ENCODE data around the gene CER1.
A peak's percentile ranks its signal among the peaks of the same experiment; 100 is the strongest.

The CER1 gene

GRCh38 chr9:14723301-14723700 is 768 bp upstream of the CER1 start:
- Histone ChIP-seq H3K4me1 (ENCODE audit: control insufficient read depth, insufficient read depth, low read length) (peaks cover 18% of the 10 kb centered on the region), H3K27me3 (ENCODE audit: control insufficient read depth, insufficient read depth, low read length, poor library complexity, severe bottlenecking) (peaks cover 73% of the 10 kb centered on the region), H3K36me3 (ENCODE audit: control insufficient read depth, insufficient read depth, low read length) (no peaks in the 10 kb centered on the region), H3K9me3 (ENCODE audit: control insufficient read depth, low read length) (no peaks in the 10 kb centered on the region), H3K27ac (ENCODE audit: insufficient read depth, low read depth, low read length, poor library complexity, severe bottlenecking) (no peak overlapping the region), H3K4me3 (ENCODE audit: insufficient read depth, low read depth, low read length) (no peak overlapping the region)
- WGBS, 2 experiments: 5 to 6% methylated on average over 3 to 4 of the region's 4 CpGs

DNA sequence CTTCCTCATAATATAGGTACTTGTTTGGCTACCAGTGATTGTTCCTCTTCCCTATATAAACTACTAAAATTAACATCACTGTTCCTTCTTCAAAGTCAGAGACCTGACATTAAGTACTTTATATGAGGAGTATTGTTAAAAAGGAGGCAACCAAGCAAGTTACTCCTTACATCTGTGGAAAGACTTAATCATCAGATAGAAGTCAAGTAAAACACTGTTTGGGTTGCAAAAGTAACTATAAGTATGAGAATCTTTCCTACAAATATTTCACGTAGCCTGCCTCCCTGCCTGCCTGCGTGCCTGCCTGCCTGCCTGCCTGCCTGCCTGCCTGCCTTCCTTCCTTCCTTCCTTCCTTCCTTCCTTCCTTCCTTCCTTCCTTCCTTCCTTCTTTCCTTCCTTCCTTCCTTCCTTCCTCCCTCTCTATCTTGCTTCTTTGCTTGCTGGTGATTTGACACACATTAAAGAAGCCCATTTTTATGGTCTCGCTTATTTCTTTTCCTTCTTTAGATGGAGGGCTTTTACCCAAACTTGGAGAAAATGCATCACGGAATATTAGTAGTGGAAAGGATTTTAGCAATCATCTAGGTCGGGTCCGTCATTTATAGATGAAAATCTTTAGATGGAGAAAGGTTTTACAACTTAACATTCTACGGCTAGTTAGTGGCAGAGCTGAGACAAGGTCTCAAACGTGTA is 3.2 kb downstream of the CER1 start:
- no peak overlapping the region for H3K4me3 ChIP-seq (ENCODE audit: insufficient read depth, low read depth, low read length)
- H3K27me3 ChIP-seq (ENCODE audit: control insufficient read depth, insufficient read depth, low read length, poor library complexity, severe bottlenecking): peaks cover 65% of the 10 kb centered on the region
- H3K4me1 ChIP-seq (ENCODE audit: control insufficient read depth, insufficient read depth, low read length): peaks cover 18% of the 10 kb centered on the region
- H3K27ac ChIP-seq (ENCODE audit: insufficient read depth, low read depth, low read length, poor library complexity, severe bottlenecking): no peak overlapping the region
- 88 to 90% methylated on average over 8 of the region's 8 CpGs for WGBS, 2 experiments
- no peaks in the 10 kb centered on the region for H3K36me3 ChIP-seq (ENCODE audit: control insufficient read depth, insufficient read depth, low read length)
- no peaks in the 10 kb centered on the region for H3K9me3 ChIP-seq (ENCODE audit: control insufficient read depth, low read length)

DNA sequence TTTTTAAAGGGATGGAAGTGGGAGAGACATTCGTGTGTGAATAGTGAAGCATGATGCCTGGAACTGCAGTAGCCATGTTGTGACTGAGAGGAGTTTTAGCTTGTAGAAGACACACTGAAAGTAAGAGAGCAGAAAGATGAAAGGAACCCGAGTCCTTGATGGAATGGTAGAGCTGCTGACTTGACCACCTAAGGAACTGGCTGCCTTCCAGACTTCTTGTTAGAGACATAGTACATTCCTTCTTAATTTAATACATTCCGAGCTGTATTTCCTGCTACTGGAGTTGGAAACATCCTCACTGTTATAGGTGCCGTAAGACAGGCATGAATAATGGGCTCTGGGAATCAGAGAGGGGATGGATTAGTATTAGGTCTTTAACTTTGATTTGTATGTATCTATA is 7.4 kb downstream of the CER1 start:
- Histone ChIP-seq H3K9me3 (ENCODE audit: control insufficient read depth, low read length) (no peaks in the 10 kb centered on the region), H3K4me1 (ENCODE audit: control insufficient read depth, insufficient read depth, low read length) (no peaks in the 10 kb centered on the region), H3K4me3 (ENCODE audit: insufficient read depth, low read depth, low read length) (no peak overlapping the region), H3K27me3 (ENCODE audit: control insufficient read depth, insufficient read depth, low read length, poor library complexity, severe bottlenecking) (peaks cover 24% of the 10 kb centered on the region), H3K27ac (ENCODE audit: insufficient read depth, low read depth, low read length, poor library complexity, severe bottlenecking) (no peak overlapping the region), H3K36me3 (ENCODE audit: control insufficient read depth, insufficient read depth, low read length) (no peaks in the 10 kb centered on the region)
- 94% methylated on average over 4 of the region's 4 CpGs for WGBS, 2 experiments

DNA sequence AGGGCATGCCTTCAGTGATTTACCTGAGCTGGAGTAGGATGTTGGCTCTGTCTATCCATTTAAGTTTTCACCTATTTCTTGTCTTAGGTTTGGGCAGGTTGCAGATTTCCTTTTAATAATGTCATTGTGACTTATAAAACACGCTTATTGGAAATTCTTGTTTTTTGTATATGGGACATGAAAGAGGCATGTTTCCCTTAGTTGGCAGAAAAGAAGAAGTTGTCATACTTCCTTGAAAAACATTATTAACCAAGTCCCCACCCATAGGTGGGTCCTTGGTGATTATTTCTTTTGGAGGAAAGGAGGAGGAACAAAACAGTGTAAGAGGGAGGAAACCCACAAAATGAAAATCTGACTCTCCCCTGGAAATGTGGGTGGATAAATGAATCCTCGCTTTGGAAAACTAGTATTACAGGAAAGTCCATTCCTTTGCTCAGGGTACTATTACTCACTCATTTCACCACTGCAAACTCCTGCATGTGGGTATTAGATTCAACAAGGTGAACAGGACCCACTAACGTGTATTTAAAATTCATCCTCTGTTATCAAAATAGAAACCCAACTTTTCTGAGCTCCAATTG is 9.3 kb downstream of the CER1 start:
- no peaks in the 10 kb centered on the region for H3K36me3 ChIP-seq (ENCODE audit: control insufficient read depth, insufficient read depth, low read length)
- peaks cover 7% of the 10 kb centered on the region for H3K27me3 ChIP-seq (ENCODE audit: control insufficient read depth, insufficient read depth, low read length, poor library complexity, severe bottlenecking)
- H3K4me1 ChIP-seq (ENCODE audit: control insufficient read depth, insufficient read depth, low read length): no peaks in the 10 kb centered on the region
- no peak overlapping the region for H3K27ac ChIP-seq (ENCODE audit: insufficient read depth, low read depth, low read length, poor library complexity, severe bottlenecking)
- WGBS, 2 experiments: 82 to 98% methylated on average over 3 of the region's 3 CpGs
- no peaks in the 10 kb centered on the region for H3K9me3 ChIP-seq (ENCODE audit: control insufficient read depth, low read length)
- H3K4me3 ChIP-seq (ENCODE audit: insufficient read depth, low read depth, low read length): no peak overlapping the region

DNA sequence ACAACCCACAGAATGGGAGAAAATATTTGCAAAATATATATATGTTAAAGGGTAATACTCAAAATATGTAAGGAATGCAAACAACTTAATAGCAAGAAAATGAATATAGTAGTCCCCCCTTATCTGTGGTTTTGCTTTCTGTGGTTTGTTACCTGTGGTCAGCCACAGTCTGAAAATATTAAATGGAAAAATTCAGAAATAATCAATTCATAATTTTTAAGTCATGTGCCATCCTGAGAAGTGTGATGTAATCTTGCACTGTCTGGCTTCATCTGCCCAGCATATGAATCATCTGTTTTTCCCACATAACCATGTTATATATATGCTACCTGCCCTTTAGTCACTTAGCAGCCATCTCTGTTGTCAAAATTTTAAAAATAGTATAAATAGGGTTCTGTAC is 11.7 kb downstream of the CER1 start:
- Histone ChIP-seq H3K27ac (ENCODE audit: insufficient read depth, low read depth, low read length, poor library complexity, severe bottlenecking) (no peak overlapping the region), H3K4me1 (ENCODE audit: control insufficient read depth, insufficient read depth, low read length) (no peaks in the 10 kb centered on the region), H3K27me3 (ENCODE audit: control insufficient read depth, insufficient read depth, low read length, poor library complexity, severe bottlenecking) (no peaks in the 10 kb centered on the region), H3K4me3 (ENCODE audit: insufficient read depth, low read depth, low read length) (no peak overlapping the region), H3K9me3 (ENCODE audit: control insufficient read depth, low read length) (no peaks in the 10 kb centered on the region), H3K36me3 (ENCODE audit: control insufficient read depth, insufficient read depth, low read length) (no peaks in the 10 kb centered on the region)

DNA sequence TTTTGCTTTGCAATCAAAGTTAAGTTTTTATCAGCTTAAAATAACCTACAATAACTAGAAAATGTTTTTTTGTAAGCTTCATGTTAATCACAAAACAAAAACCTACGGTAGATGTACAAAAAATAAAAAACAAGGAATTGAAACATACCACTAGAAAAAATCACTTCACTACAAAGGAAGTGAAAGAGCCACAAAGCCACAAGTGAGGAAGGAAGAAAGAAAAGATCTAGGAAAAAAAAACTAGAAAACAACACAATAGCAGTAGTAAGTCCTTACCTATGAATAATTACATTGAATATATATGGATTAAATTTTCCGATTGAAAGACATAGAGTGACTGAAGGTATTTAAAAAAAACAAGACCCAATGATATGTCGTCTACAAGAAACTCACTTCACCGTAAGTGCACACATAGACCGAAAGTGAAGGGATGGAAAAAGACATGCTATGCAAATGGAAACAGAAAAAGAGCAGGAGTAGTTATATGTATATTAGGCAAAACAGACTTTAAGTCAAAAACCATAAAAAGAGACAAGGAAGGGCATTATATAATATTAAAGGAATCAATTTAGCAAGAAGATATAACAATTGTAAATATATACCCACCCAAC is 15.9 kb downstream of the CER1 start:
- WGBS, 2 experiments: 95 to 96% methylated on average over 3 to 4 of the region's 5 CpGs
- Histone ChIP-seq H3K36me3 (ENCODE audit: control insufficient read depth, insufficient read depth, low read length) (no peaks in the 10 kb centered on the region), H3K9me3 (ENCODE audit: control insufficient read depth, low read length) (no peaks in the 10 kb centered on the region), H3K4me3 (ENCODE audit: insufficient read depth, low read depth, low read length) (no peak overlapping the region), H3K27me3 (ENCODE audit: control insufficient read depth, insufficient read depth, low read length, poor library complexity, severe bottlenecking) (no peaks in the 10 kb centered on the region), H3K27ac (ENCODE audit: insufficient read depth, low read depth, low read length, poor library complexity, severe bottlenecking) (no peak overlapping the region), H3K4me1 (ENCODE audit: control insufficient read depth, insufficient read depth, low read length) (no peaks in the 10 kb centered on the region)

- H3K4me3 ChIP-seq (ENCODE audit: insufficient read depth, low read depth, low read length): no peak overlapping the region
- no peaks in the 10 kb centered on the region for H3K4me1 ChIP-seq (ENCODE audit: control insufficient read depth, insufficient read depth, low read length)
- no peaks in the 10 kb centered on the region for H3K9me3 ChIP-seq (ENCODE audit: control insufficient read depth, low read length)
- no peak overlapping the region for H3K27ac ChIP-seq (ENCODE audit: insufficient read depth, low read depth, low read length, poor library complexity, severe bottlenecking)
- no peaks in the 10 kb centered on the region for H3K27me3 ChIP-seq (ENCODE audit: control insufficient read depth, insufficient read depth, low read length, poor library complexity, severe bottlenecking)
- no peaks in the 10 kb centered on the region for H3K36me3 ChIP-seq (ENCODE audit: control insufficient read depth, insufficient read depth, low read length)
Measured at GRCh38 chr9:14705079-14705478, 17.5 kb downstream of the CER1 start.

- Histone ChIP-seq H3K9me3 (ENCODE audit: control insufficient read depth, low read length) (no peaks in the 10 kb centered on the region), H3K4me3 (ENCODE audit: insufficient read depth, low read depth, low read length) (no peak overlapping the region), H3K27me3 (ENCODE audit: control insufficient read depth, insufficient read depth, low read length, poor library complexity, severe bottlenecking) (no peaks in the 10 kb centered on the region), H3K4me1 (ENCODE audit: control insufficient read depth, insufficient read depth, low read length) (no peaks in the 10 kb centered on the region), H3K36me3 (ENCODE audit: control insufficient read depth, insufficient read depth, low read length) (no peaks in the 10 kb centered on the region), H3K27ac (ENCODE audit: insufficient read depth, low read depth, low read length, poor library complexity, severe bottlenecking) (no peak overlapping the region)
- WGBS, 2 experiments: 91 to 96% methylated on average over 3 of the region's 3 CpGs
Measured at GRCh38 chr9:14704281-14704680, 18.3 kb downstream of the CER1 start.

DNA sequence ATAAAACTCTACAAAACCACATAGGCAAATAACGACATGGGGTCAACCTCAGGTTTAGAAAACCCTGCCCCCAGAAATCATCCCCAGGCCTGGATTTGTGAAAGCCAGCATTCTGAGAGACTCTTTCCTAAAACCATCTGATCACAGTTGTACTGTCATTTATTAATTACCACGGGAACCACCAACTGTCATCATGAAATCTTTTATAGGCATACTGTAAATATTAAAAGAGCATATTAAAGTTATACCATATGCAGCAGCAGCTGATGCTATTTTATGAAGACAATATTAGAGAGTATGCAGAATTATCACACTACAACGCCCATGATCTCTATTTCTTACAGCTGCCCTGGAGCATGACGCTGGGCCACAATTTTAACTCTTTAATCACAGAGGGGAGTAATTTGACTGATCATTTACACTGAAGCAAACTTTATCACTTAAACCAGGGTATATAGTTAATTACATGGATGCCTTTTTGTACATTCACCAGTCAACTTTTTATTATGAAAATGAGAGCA is 20.3 kb downstream of the CER1 start:
- Histone ChIP-seq H3K27me3 (ENCODE audit: control insufficient read depth, insufficient read depth, low read length, poor library complexity, severe bottlenecking) (no peaks in the 10 kb centered on the region), H3K36me3 (ENCODE audit: control insufficient read depth, insufficient read depth, low read length) (no peaks in the 10 kb centered on the region), H3K4me3 (ENCODE audit: insufficient read depth, low read depth, low read length) (no peak overlapping the region), H3K4me1 (ENCODE audit: control insufficient read depth, insufficient read depth, low read length) (no peaks in the 10 kb centered on the region), H3K27ac (ENCODE audit: insufficient read depth, low read depth, low read length, poor library complexity, severe bottlenecking) (no peak overlapping the region), H3K9me3 (ENCODE audit: control insufficient read depth, low read length) (no peaks in the 10 kb centered on the region)
- WGBS, 2 experiments: 80 to 96% methylated on average over 2 to 4 of the region's 4 CpGs

- 1% methylated on average over 50 of the region's 50 CpGs for WGBS, 2 experiments
- Histone ChIP-seq H3K36me3 (ENCODE audit: control insufficient read depth, insufficient read depth, low read length) (no peaks in the 10 kb centered on the region), H3K9me3 (ENCODE audit: control insufficient read depth, low read length) (no peaks in the 10 kb centered on the region), H3K4me3 (ENCODE audit: insufficient read depth, low read depth, low read length) (peak within 1 kb of the TSS; percentile 43), H3K4me1 (ENCODE audit: control insufficient read depth, insufficient read depth, low read length) (no peaks in the 10 kb centered on the region), H3K27me3 (ENCODE audit: control insufficient read depth, insufficient read depth, low read length, poor library complexity, severe bottlenecking) (peaks cover 13% of the 10 kb centered on the region), H3K27ac (ENCODE audit: insufficient read depth, low read depth, low read length, poor library complexity, severe bottlenecking) (no peak within 1 kb of the TSS)
Measured at GRCh38 chr9:14693251-14693861, 29.2 kb downstream of the CER1 start, which contains the start of gene ZDHHC21. Gene ZDHHC21, minus strand, starts transcription at chr9:14693432. Its CDS starts 19,092 bp downstream, at chr9:14674340.
